ENCODE measurements around the gene OR2T3.
"Not testable (repeated sequence)": the region's sequence is repeated elsewhere in the genome, so short reads cannot be mapped to it uniquely, and the experiment has no call there.

The OR2T3 gene, protein sequence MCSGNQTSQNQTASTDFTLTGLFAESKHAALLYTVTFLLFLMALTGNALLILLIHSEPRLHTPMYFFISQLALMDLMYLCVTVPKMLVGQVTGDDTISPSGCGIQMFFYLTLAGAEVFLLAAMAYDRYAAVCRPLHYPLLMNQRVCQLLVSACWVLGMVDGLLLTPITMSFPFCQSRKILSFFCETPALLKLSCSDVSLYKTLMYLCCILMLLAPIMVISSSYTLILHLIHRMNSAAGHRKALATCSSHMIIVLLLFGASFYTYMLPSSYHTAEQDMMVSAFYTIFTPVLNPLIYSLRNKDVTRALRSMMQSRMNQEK

DNA sequence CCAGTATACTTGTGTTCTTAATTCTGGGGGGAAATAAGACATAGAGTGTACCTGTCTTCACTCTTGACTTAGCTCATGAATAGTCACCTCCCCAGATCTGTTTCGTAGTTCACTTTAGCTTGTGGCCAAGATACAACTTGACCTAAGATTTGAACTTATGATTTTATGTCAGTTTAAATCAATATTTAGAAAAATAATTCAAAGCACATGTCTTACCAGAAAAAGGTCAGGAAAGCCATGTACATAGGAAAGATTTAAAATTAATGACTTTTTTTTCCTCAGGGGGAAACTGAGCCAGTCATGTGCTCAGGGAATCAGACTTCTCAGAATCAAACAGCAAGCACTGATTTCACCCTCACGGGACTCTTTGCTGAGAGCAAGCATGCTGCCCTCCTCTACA lies at the start of gene OR2T3:
Gene OR2T3, plus strand, starts transcription at position 301 of the 400 bp plus-strand sequence. Its CDS starts 0 bp downstream, at position 301.
- H3K4me3 ChIP-seq (ENCODE audit: low read depth in 1 of 5, low read length in 5 of 5); H3K9ac ChIP-seq (ENCODE audit: low read length in 5 of 5); H3K9me3 ChIP-seq (ENCODE audit: control insufficient read depth in 5 of 5, low read length in 5 of 5); H3K27ac ChIP-seq (ENCODE audit: low read depth, low read length); H3K36me3 ChIP-seq (ENCODE audit: control insufficient read depth in 5 of 5, insufficient read depth in 5 of 5, low read length in 5 of 5); H3K27me3 ChIP-seq (ENCODE audit: control insufficient read depth in 5 of 5, insufficient read depth in 4 of 5, low read length in 5 of 5); H3K4me1 ChIP-seq (ENCODE audit: control insufficient read depth in 5 of 5, insufficient read depth in 5 of 5, low read length in 5 of 5): not testable (repeated sequence)

DNA sequence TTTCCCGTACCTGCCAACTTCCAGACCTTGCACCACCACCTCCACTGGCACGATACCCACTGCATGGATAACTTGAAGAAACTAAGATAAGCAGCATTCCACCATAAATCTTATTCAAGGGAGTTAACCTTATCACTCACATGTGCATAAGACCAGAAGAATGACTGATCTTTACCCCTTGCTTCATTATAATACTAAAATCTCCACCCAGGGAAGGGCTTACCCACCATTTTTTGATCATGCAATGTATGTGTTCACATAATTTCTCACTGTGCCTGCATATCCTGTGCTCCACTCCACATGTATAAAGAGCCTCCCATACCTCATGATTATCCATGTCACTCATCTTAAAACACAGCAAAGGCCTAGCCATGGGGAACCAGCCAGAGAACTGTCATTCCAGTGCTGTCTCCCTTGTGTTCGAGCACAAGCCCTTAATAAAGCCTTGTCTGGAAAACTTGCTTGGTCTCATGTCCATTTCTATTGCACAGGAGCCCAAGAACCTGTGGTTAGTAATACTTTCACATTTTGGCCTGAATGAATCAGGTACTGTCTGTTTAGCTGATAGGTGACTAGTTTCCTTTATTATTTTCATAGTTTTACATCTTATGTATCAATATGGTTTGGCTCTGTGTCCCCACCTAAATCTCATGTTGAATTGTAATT lies 45.5 kb upstream of the OR2T3 start:
- not testable (repeated sequence) for H3K27ac ChIP-seq (ENCODE audit: low read depth, low read length); H3K9ac ChIP-seq (ENCODE audit: low read length in 5 of 5); H3K4me1 ChIP-seq (ENCODE audit: control insufficient read depth in 5 of 5, insufficient read depth in 5 of 5, low read length in 5 of 5); H3K27me3 ChIP-seq (ENCODE audit: control insufficient read depth in 5 of 5, insufficient read depth in 4 of 5, low read length in 5 of 5); H3K9me3 ChIP-seq (ENCODE audit: control insufficient read depth in 5 of 5, low read length in 5 of 5); H3K4me3 ChIP-seq (ENCODE audit: low read depth in 1 of 5, low read length in 5 of 5); H3K36me3 ChIP-seq (ENCODE audit: control insufficient read depth in 5 of 5, insufficient read depth in 5 of 5, low read length in 5 of 5)

DNA sequence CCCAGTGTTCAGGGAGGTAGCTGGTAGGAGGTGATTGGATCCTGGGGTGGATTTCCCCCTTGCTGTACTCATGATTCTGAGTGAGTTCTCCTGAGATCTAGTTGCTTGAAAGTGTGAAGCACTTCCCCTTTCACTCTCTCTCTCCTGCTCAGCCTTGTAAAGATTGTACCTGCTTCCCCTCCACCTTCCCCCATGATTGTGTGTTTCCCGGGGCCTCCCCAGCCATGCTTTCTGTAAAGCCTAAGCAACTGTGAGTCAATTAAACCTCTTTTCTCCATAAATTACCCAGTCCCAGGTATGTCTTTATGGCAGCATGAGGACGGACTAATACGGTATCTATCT lies 45.0 kb upstream of the OR2T3 start:
- H3K36me3 ChIP-seq (ENCODE audit: control insufficient read depth in 5 of 5, insufficient read depth in 5 of 5, low read length in 5 of 5); H3K27me3 ChIP-seq (ENCODE audit: control insufficient read depth in 5 of 5, insufficient read depth in 4 of 5, low read length in 5 of 5); H3K9me3 ChIP-seq (ENCODE audit: control insufficient read depth in 5 of 5, low read length in 5 of 5); H3K4me1 ChIP-seq (ENCODE audit: control insufficient read depth in 5 of 5, insufficient read depth in 5 of 5, low read length in 5 of 5); H3K27ac ChIP-seq (ENCODE audit: low read depth, low read length); H3K9ac ChIP-seq (ENCODE audit: low read length in 5 of 5); H3K4me3 ChIP-seq (ENCODE audit: low read depth in 1 of 5, low read length in 5 of 5): not testable (repeated sequence)

DNA sequence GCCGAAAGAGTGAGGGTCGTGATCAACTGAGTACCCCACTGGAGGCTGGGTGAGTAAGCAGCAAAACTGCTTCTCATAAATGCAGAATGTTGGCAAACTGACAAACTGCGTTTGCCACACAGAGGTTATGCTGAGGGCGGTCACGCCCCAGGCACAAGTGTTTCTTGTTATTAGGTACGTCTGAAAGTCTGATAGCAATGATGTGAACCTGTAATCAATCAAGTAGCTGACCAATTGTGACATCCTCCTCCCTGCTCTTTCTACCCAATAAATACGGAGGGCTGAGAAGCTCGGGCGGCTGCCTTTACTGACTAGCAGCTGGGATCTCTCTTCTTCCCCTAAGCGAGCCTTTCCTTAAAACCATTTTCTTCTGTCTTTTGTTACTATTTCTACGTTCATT lies 41.5 kb upstream of the OR2T3 start:
- H3K27ac ChIP-seq (ENCODE audit: low read depth, low read length); H3K9ac ChIP-seq (ENCODE audit: low read length in 5 of 5); H3K4me1 ChIP-seq (ENCODE audit: control insufficient read depth in 5 of 5, insufficient read depth in 5 of 5, low read length in 5 of 5); H3K9me3 ChIP-seq (ENCODE audit: control insufficient read depth in 5 of 5, low read length in 5 of 5); H3K4me3 ChIP-seq (ENCODE audit: low read depth in 1 of 5, low read length in 5 of 5); H3K27me3 ChIP-seq (ENCODE audit: control insufficient read depth in 5 of 5, insufficient read depth in 4 of 5, low read length in 5 of 5); H3K36me3 ChIP-seq (ENCODE audit: control insufficient read depth in 5 of 5, insufficient read depth in 5 of 5, low read length in 5 of 5): not testable (repeated sequence)

DNA sequence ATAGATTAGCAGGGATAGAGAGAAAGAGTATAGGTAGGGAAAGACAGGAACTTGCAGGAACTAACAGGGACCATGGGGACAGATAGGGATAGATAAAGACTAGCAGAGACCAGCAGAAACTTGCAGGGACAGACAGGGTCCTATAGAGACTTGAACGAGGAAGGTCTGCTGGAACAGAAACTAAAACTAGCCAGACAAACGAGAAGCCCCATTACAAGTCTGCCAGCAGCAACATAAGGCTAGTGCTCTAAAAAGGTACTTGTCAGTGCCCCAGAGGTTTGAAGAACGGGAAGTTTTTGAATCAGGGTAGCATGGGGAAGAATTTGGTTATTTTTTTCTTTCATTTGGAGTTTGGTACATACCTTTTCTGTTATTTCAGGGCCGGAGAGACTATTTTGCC lies 41.0 kb upstream of the OR2T3 start:
- H3K4me1 ChIP-seq (ENCODE audit: control insufficient read depth in 5 of 5, insufficient read depth in 5 of 5, low read length in 5 of 5); H3K9me3 ChIP-seq (ENCODE audit: control insufficient read depth in 5 of 5, low read length in 5 of 5); H3K36me3 ChIP-seq (ENCODE audit: control insufficient read depth in 5 of 5, insufficient read depth in 5 of 5, low read length in 5 of 5); H3K4me3 ChIP-seq (ENCODE audit: low read depth in 1 of 5, low read length in 5 of 5); H3K27ac ChIP-seq (ENCODE audit: low read depth, low read length); H3K9ac ChIP-seq (ENCODE audit: low read length in 5 of 5); H3K27me3 ChIP-seq (ENCODE audit: control insufficient read depth in 5 of 5, insufficient read depth in 4 of 5, low read length in 5 of 5): not testable (repeated sequence)

DNA sequence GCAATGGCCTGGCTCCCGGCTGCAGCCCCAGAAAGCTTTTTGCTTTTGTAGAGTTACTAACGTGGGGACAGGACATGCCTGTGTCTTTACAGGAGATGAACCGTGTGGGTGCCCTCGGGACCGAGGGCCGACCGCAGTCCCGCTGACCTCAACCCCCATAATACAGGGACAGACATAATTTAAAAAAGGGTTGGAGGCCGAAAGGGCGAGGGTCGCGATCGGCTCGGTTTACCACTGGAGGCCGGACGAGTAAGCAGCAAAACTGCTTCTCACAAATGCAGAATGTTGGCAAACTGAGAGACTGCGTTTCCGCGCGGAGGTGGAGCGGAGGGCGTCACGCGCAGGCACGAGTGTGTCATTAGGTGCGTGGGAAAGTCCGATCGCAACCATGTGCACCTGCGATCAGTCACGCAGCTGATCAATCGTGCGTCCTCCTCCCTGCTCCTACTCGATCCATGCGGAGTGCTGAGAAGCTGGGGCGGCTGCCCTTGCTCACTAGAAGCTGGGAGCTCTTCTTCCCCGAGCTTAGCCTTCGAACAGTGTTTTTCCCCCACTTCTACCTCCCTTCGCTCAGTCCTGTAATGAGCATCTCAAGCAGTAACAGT lies 39.2 kb upstream of the OR2T3 start:
- not testable (repeated sequence) for H3K9ac ChIP-seq (ENCODE audit: low read length in 5 of 5); H3K4me3 ChIP-seq (ENCODE audit: low read depth in 1 of 5, low read length in 5 of 5); H3K27me3 ChIP-seq (ENCODE audit: control insufficient read depth in 5 of 5, insufficient read depth in 4 of 5, low read length in 5 of 5); H3K9me3 ChIP-seq (ENCODE audit: control insufficient read depth in 5 of 5, low read length in 5 of 5); H3K27ac ChIP-seq (ENCODE audit: low read depth, low read length); H3K4me1 ChIP-seq (ENCODE audit: control insufficient read depth in 5 of 5, insufficient read depth in 5 of 5, low read length in 5 of 5); H3K36me3 ChIP-seq (ENCODE audit: control insufficient read depth in 5 of 5, insufficient read depth in 5 of 5, low read length in 5 of 5)

DNA sequence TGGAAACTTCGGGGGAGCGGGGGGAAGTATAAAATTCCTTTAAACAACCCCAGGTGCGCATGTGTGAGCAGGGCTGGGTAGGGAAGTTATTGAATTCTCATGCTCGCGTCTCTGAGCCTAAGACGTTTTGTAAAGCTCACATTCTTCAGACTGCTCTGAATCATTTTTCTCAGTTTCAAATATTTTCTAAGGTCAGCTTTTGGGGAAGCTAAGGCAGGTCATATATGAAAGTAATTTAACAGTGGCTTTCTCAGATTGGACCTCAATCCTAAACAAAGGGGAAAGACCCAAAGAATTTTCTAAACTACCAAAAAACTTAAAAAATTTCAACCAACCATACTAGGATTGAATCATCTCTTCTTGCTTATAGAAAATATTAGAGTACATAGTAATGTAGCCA lies 38.2 kb upstream of the OR2T3 start:
- not testable (repeated sequence) for H3K9ac ChIP-seq (ENCODE audit: low read length in 5 of 5); H3K27me3 ChIP-seq (ENCODE audit: control insufficient read depth in 5 of 5, insufficient read depth in 4 of 5, low read length in 5 of 5); H3K4me3 ChIP-seq (ENCODE audit: low read depth in 1 of 5, low read length in 5 of 5); H3K9me3 ChIP-seq (ENCODE audit: control insufficient read depth in 5 of 5, low read length in 5 of 5); H3K27ac ChIP-seq (ENCODE audit: low read depth, low read length); H3K36me3 ChIP-seq (ENCODE audit: control insufficient read depth in 5 of 5, insufficient read depth in 5 of 5, low read length in 5 of 5); H3K4me1 ChIP-seq (ENCODE audit: control insufficient read depth in 5 of 5, insufficient read depth in 5 of 5, low read length in 5 of 5)

DNA sequence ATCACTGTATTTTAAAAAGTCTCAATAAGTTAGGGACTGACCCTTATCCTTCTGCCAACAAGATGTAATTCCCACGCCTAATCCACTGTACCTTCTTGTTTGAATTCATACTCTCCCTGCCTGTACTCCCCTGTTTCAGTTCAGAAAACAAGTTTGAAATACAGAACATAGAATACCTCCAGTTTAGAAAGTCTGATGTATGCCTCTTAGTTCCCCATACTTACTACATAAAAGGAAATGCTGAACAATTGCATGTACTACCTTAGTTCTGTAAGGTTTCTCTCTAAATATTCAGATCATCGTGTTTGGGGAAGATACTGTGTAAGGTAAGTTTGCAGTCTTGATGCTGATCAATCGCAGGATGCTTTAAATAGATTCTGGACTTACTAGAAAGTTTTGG lies 36.8 kb upstream of the OR2T3 start:
- not testable (repeated sequence) for H3K27me3 ChIP-seq (ENCODE audit: control insufficient read depth in 5 of 5, insufficient read depth in 4 of 5, low read length in 5 of 5); H3K9me3 ChIP-seq (ENCODE audit: control insufficient read depth in 5 of 5, low read length in 5 of 5); H3K4me3 ChIP-seq (ENCODE audit: low read depth in 1 of 5, low read length in 5 of 5); H3K36me3 ChIP-seq (ENCODE audit: control insufficient read depth in 5 of 5, insufficient read depth in 5 of 5, low read length in 5 of 5); H3K27ac ChIP-seq (ENCODE audit: low read depth, low read length); H3K4me1 ChIP-seq (ENCODE audit: control insufficient read depth in 5 of 5, insufficient read depth in 5 of 5, low read length in 5 of 5); H3K9ac ChIP-seq (ENCODE audit: low read length in 5 of 5)

DNA sequence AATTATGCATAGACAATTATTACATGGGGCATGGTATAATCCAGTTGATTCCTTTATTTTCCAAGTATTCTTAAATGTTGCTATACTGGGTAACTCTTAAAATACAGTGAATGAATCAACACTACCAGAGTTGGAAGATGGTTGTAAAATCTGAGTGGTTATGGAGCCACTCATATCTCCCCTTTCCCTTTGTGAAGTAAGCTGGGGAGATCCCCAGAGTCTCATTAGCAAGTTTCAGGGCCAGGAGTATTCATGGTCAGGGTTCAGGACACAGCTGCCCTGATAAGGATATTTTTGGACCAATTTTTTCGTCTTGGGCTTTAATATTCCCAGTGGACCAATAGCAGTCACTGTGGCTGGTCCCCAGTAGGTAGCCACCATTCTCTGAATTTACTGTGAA lies 34.5 kb upstream of the OR2T3 start:
- not testable (repeated sequence) for H3K4me1 ChIP-seq (ENCODE audit: control insufficient read depth in 5 of 5, insufficient read depth in 5 of 5, low read length in 5 of 5); H3K4me3 ChIP-seq (ENCODE audit: low read depth in 1 of 5, low read length in 5 of 5); H3K36me3 ChIP-seq (ENCODE audit: control insufficient read depth in 5 of 5, insufficient read depth in 5 of 5, low read length in 5 of 5); H3K27ac ChIP-seq (ENCODE audit: low read depth, low read length); H3K27me3 ChIP-seq (ENCODE audit: control insufficient read depth in 5 of 5, insufficient read depth in 4 of 5, low read length in 5 of 5); H3K9me3 ChIP-seq (ENCODE audit: control insufficient read depth in 5 of 5, low read length in 5 of 5); H3K9ac ChIP-seq (ENCODE audit: low read length in 5 of 5)

DNA sequence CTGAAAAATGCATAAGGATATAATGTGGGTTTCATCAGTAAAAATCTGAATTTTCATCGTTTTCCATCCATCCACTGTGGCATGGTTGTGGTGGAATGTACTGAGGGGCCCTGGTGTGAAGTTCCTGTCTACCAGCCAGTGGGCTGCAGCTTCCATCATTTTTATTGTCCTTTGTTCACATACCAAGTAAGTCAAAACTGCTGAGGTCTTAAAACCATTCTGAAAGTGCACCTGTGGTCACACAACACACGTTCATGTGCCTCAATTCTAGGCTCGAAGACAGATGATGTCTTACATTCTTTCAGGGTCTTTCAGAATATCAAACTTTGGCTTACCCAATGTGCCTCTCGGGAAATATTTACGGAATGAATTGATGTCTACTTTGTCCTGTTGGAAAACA lies 33.9 kb upstream of the OR2T3 start:
- H3K9me3 ChIP-seq (ENCODE audit: control insufficient read depth in 5 of 5, low read length in 5 of 5); H3K27ac ChIP-seq (ENCODE audit: low read depth, low read length); H3K36me3 ChIP-seq (ENCODE audit: control insufficient read depth in 5 of 5, insufficient read depth in 5 of 5, low read length in 5 of 5); H3K4me3 ChIP-seq (ENCODE audit: low read depth in 1 of 5, low read length in 5 of 5); H3K9ac ChIP-seq (ENCODE audit: low read length in 5 of 5); H3K27me3 ChIP-seq (ENCODE audit: control insufficient read depth in 5 of 5, insufficient read depth in 4 of 5, low read length in 5 of 5); H3K4me1 ChIP-seq (ENCODE audit: control insufficient read depth in 5 of 5, insufficient read depth in 5 of 5, low read length in 5 of 5): not testable (repeated sequence)
